GM12864 (cell line): Measurements from ENCODE around the gene GALNT7.

Experiments
- DNase-seq: peaks from one replicate; pipeline ENCODE4 v3.0.0-alpha.2; 2011; ENCODE audit warnings: low read depth
- H3K4me3 ChIP-seq: 2 replicates; pipeline ENCODE4 v1.5.1; 2011; ENCODE audit warnings: mild to moderate bottlenecking, low read depth, low read length, control low read depth
- TF ChIP-seq, protein P1 (sequence below): IDR thresholded peaks from 2 replicates; pipeline ENCODE4 v1.5.1; 2011; ENCODE audit warnings: low read depth, mild to moderate bottlenecking, moderate library complexity, low read length, control low read depth, inconsistent platforms; ENCODE audit errors: missing control alignments

GALNT7 gene

DNA sequence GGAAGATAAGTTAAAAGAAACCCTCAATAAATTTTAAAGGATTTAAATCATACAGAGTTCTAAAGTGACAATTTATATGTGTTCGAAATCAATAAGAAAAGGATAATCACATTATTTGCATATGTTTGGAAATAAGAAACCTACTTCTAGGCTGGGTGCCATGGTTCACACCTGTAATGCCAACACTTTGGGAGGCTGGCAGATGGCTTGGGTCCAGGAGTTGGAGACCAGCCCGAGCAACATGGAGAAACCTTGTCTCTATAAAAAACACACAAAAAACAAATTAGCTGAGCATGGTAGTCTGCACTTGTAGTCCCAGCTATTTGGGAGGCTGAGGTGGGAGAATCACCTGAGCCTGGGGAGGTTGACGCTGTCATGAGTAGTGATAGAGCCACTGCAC is 194.1 kb downstream of the GALNT7 start:
- H3K4me3 ChIP-seq: no peak overlapping the region
- TF ChIP-seq, protein P1, sequence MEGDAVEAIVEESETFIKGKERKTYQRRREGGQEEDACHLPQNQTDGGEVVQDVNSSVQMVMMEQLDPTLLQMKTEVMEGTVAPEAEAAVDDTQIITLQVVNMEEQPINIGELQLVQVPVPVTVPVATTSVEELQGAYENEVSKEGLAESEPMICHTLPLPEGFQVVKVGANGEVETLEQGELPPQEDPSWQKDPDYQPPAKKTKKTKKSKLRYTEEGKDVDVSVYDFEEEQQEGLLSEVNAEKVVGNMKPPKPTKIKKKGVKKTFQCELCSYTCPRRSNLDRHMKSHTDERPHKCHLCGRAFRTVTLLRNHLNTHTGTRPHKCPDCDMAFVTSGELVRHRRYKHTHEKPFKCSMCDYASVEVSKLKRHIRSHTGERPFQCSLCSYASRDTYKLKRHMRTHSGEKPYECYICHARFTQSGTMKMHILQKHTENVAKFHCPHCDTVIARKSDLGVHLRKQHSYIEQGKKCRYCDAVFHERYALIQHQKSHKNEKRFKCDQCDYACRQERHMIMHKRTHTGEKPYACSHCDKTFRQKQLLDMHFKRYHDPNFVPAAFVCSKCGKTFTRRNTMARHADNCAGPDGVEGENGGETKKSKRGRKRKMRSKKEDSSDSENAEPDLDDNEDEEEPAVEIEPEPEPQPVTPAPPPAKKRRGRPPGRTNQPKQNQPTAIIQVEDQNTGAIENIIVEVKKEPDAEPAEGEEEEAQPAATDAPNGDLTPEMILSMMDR: no peak
- no peak for DNase-seq

DNA sequence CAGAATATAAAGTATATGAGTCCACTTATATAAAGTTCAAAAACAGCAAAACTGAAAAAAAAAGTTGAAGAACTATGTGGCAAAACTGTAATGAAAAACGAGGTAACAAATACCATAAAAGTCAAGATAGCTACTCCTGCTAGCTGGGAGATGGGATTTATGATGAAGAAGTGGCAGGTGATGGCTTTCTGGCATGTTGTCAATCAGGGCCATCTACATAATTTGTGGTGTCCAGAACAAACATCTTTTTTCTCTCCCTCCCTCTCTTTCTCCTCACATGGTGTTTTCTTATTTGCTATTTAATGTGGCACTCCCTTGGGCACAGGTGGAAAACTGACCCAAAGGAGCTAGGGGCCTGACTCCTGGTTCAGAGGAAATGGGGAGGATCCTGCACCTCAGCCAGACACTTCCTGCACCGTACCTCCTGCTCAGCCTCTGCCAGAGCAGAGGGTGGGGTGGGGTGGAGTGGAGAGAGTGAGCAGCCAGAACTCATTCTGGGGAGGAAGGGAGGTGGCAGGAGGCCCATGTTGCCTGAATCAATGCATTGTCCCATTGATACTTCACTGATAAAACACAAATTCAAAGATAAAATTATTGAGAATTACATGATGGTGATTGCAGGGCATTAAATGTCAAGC is 196.9 kb downstream of the GALNT7 start:
- TF ChIP-seq, protein P1: no peak
- no peak for DNase-seq
- H3K4me3 ChIP-seq: no peak overlapping the region

DNA sequence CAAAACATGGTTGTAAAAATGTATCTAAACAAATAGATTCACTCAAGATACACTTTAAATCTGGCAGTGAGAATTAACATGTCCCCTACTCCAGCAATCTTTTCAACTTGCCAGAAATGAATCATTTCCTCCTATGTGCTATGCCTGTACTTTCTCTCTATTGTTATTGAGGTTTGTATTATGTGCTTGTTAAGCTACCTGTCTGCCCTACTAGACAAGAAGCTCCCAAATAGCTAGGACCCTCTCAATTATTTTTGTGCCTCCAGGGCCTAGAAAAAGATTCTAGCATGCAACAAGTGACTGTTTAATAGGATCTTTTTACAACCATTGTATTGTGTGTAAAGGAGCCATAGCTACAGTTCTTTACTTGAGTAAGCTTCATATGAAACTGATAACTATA is 198.7 kb downstream of the GALNT7 start:
- no peak for DNase-seq
- TF ChIP-seq, protein P1: no peak
- H3K4me3 ChIP-seq: peak overlapping the region; percentile 16; the same call in 1 of the 2 replicates

DNA sequence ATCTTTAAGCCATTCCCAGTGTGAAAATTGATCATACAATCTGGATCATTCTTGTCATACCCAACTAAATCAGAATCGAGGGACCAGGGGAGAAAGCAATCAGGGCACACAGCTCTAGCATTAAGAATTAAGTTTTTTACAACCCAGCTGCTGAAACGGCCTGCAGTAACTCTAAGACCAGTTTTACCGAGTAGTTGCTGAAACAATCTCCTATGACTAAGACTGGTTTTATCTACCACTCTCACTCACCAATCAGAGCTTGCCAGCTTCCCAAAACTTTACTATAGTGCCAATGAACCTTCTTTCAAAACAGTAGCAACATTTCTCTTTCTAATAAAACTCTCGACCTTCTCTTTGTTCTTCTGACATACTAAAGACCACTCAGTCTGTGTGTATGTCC is 199.3 kb downstream of the GALNT7 start:
- no peak for DNase-seq
- TF ChIP-seq, protein P1: no peak
- peak overlapping the region; percentile 58; the same call in 1 of the 2 replicates for H3K4me3 ChIP-seq

DNA sequence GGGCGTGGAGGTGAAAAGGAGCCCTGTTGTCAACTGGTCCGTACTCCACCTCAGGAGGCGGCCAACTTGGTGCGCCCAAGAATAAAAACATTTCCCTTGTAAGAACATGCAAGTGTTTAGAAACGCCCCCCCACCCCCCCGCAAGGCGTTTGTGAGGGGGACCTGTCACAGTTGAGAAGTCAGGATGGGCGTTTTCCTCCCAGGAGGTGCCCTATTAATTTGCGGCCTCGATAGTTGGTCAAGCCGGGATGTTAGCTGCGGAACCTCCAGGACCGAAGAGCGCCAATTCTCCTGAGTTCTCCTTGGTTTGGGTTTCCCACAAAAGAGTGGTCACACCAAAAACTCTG is 201.5 kb downstream of the GALNT7 start:
- no peak for DNase-seq
- H3K4me3 ChIP-seq: peak overlapping the region; percentile 58
- TF ChIP-seq, protein P1: no peak

DNA sequence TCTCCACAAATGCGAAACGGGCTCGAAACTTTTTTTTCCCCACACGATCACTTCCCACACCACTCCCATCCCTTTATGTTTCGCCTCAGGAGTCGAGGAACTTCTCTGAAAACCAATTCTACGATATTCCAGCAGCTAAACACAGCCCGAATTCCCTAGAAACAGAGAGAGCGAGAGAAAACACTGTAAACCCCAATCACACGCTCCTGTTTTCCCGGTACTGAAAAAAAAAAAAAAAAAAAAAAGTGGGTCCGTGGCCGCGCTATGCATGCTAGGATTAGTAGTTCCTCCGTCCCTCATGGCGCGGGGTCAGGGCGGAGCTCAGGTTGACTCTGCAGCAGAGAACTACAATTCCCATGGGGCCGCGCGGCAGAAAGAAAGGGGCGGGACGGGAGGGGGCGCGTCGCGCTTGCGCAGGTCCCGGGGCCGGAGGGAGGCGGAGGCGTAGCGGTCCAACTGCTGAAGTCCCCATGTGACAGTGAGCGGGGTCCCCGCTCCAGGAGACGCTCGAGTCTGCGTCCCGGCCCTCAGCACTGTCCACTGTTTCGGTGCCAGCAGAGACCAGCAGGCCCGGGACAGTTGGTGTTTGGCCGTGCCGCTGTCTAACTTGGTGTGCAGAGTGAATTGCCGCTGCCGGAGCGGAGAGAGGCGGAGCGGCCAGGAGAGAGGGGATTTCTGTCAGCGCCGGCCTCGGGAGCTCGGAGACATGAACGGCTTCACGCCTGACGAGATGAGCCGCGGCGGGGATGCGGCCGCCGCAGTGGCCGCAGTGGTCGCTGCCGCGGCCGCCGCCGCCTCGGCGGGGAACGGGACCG is 202.1 kb downstream of the GALNT7 start, which contains the start of gene SAP30:
Gene SAP30 (plus strand): TSS at position 478 of the 815 bp plus-strand sequence. CDS start 229 bp downstream, at position 707.
- TF ChIP-seq, protein P1: no peak
- peak within 1 kb of the TSS; percentile 58 for H3K4me3 ChIP-seq
- DNase-seq: peak; percentile 94
